ENCODE results near the gene SLC6A1.

Gene SLC6A1

DNA sequence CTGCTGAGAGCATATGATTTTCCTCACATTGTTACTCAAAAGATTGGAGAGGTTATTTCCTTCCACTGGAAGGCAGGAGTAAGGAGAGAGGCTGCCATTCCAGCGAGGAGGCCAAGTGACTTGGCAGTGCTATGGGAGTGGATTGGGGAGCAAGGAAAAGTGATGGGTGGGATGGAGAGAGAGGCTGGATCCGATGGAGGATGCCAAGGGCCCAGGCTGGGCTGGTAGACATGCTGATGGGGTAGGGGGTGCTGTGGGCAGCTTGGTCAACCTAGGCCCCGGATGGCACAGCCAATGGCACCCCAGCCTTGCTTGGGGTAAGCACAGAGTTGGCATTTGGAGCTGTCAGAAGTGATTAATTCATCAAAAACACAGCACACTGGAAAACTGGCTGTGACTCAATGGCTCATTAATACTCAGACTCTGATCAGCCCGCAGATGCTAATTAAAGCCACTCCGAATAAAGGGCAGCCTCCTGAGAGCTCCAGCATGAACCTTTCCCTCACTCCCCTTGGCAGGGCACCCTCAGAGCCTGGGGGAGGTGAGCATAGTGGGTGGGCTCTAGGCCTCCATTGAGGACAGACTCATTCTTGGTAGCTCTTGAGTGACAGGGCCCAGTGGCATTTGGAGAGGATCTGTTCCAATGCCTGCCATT lies 22.1 kb upstream of the SLC6A1 start:
- in situ Hi-C loops (cut with MboI; ENCODE audit: low sequenced_read_pairs), result no loop called here

DNA sequence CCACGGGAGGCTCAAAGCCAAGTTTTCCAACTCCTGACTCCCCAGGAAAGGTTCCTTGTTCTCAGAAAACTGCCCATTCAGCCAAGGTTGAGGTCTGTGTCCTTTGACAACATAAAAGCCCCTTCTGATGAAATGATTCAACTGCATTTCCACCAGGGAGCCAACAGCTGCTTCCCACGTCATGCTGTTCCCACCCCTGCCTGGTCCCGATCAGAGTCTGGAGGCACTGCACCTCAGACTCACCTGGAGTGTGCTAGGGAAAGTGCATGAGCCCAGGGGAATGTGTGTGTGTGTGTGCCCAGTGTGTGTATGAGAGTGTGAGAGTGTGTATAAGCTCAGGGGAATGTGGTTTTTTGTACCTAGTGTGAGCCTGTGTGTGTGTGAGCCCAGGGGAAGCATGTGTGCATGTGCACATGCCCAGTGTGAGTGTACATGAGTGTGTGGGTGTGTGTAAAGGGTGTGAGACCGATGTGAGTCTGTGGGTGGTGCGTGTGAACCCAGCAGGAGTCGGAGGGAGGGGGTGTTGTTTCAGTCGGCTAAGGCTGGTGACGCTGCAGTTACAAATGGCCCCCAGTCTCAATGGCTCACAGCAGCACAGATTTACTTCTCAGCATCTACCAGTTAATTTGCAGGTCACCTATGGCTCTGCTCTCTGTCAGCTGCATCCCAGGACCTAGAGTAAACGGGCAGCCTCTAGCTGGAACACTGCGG lies 20.3 kb upstream of the SLC6A1 start:
- in situ Hi-C loops (cut with MboI; ENCODE audit: low sequenced_read_pairs), result no loop called here

DNA sequence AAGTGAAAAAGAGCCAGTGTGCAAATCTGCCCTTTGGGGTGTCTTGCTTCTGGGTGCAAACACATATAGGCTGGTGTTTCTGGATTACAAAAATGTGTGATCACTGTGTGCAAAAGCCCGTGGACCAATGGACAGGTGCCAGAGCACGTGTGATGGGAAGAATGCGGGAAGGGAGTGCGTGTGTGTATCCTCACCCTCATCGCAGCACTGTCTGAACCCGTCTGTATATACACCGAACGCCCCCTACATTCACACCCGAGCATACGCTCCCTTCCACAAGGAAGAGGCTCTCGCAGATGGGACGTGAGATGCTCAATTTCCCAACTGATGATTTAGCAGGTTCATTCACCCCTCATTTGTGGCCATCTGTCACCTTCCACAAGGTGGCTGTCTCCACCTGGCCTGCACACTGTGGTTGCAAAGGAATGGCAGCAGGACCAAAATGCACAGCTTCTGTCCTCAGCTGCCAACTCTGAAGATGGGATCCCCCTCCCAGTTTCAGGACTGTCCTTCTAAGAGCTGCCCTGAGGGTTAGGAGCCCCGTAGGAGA lies 19.4 kb upstream of the SLC6A1 start:
- in situ Hi-C loops (cut with MboI; ENCODE audit: low sequenced_read_pairs), result no loop called here

DNA sequence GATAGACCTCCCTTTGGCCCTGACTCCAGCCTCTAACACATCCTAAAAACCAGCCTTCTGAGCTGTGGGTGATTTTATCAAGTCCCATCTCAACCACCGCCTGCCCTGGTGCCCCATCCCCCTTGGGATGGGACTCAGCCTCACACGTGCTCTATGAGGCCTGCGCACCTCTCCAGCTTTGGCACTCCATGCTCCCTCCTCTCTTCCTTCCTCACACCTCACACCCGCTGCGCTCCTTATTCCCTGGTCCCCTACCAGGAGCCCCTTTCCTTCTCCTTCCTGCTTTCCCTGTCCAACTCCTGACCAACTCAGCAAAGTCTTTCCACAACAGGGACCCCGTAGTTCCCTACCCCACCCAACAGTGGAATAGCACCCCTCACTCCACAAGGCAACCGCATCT lies 18.4 kb upstream of the SLC6A1 start:
- in situ Hi-C loops (cut with MboI; ENCODE audit: low sequenced_read_pairs), result no loop called here

DNA sequence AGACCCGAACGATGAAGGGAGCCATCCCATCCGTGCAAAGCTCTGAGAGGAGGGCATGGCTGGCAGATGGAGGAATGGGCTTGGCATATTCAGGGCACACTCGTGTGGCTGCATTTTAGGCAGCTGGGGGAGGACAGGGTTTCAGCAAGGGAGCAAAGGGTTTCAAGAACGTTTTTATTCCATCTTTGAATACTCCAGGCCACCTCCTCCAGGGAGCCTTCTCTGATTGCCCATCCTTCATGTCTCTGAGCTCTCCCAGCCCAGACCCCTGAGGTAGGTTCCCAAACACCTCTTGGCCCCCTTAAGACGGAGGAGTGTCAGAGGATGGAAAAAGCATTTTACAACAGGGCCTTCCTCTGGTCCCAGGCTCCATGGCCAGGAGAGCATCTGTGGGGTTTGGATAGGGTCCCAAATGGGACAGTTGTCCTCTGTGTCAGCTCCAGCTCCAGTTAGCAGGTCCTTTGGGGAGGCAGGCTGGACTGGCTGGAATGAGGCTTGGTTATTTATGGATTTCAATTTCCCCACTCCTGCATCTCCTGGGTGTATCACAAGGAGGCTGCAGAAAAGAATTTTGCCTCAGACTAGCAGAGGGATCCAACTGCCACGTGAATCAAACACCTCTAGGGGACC lies 17.7 kb upstream of the SLC6A1 start:
- in situ Hi-C loops (cut with MboI; ENCODE audit: low sequenced_read_pairs), result no loop called here

DNA sequence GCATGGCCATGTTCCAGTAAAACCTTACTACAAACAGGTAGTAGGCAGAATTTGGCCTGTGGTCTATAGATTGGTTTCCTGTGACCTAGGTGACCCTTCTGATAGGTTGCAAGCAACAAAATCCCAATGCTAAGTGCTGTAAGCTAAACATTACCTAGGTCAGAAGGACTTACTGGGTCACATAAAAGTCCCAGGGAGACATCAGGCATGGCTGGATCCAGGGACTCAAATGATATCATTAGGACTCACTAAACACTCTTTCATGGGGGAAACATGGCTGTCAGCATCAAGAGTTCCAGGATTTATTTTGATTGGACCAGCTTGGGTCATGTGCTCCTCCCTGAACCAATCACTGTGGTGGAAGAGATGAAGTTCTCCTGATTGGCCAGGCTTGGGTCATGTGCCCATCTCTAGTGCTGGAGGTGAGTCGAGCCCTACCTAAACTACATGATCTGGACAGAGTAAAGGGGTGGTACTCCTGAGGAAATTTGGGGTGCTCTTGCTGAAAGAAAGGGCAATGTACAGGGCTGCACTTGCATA lies 16.8 kb upstream of the SLC6A1 start:
- in situ Hi-C loops (cut with MboI; ENCODE audit: low sequenced_read_pairs), result no loop called here

DNA sequence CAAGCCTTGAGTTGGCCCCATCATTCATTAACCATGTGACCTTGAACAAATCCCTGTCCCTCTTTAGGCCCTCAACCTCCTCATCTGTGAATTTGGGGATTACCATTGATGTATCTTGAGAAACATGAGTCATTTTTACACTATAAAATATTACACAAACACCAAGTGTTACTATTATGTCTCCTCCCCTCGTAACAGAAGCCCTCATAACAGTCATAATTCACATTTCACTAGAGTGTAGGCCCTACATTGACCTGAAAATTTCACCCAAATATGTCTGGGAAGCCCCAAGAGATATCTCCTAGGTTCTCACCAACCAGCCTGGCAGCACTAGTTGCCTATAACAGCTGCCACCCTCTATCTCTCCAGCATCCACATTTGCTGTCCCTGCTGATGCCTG lies 15.8 kb upstream of the SLC6A1 start:
- in situ Hi-C loops (cut with MboI; ENCODE audit: low sequenced_read_pairs), result no loop called here

DNA sequence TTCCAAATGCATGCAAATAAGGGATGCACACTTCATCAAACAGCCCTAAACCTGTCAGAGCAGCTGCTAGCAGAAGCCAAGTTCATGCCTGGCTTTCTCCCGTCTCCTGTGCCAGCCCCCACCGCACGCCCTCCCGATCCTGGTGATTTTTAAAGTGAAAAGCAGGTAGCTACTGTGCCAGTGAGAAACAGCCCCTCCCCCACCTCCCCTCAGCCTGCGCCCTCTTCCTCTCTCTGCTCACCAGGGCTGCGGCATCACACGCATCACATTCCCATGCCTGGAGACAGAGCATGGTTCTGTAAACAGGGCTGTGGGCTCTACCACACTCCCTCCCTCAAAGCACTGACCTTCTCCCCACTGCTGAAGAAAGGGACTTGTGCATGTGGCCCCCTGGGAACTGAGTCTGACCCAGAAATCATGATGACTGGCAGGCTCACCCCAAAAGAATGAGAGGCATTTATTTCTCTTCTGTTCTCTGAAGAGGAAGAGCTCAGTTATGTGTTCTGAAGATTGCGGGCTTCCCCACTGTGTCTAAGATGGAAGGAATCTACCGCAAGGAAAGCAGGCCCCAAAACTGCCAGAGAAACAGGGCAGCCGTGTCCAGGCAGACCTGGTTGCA lies 14.5 kb upstream of the SLC6A1 start:
- in situ Hi-C loops (cut with MboI; ENCODE audit: low sequenced_read_pairs), result no loop called here

DNA sequence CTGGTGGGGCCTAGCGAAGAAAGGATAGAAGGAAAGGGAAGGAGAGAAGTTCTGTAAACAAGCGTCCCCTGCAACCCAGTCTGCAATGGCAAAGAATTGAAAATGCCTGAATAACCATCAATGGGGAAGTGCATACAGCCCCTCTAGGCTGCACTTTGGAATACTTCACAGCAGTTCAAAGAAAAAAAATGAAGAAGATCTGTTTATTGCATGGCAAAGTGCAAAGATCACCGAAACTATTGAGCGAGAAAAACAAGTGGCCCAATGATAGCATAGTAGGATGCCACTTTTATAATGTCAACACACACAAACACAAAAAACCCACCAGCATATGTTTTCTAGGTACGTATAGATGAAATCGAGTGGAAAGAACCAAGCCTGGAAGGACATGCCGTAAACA lies 13.6 kb upstream of the SLC6A1 start:
- in situ Hi-C loops (cut with MboI; ENCODE audit: low sequenced_read_pairs), result no loop called here

DNA sequence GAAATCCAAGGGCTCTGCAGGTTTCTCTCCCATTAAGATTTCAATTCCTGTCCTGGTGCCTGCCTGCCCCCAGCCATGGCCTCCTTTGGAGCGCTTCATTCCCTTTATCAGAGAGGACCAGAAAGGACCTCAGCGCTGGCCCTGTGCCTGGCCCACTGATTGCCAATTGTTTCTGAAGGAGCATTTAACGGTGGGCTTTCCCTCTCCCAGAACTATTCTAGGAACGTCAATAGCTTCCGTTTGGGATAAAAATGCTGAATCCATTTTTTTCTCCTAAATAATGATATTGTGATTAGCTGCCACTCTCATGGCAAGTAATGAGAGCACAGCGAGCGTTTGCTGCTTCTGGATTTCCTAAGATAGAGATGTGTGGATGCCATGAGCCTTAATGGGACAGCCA lies 12.2 kb upstream of the SLC6A1 start:
- in situ Hi-C loops (cut with MboI; ENCODE audit: low sequenced_read_pairs), result no loop called here

DNA sequence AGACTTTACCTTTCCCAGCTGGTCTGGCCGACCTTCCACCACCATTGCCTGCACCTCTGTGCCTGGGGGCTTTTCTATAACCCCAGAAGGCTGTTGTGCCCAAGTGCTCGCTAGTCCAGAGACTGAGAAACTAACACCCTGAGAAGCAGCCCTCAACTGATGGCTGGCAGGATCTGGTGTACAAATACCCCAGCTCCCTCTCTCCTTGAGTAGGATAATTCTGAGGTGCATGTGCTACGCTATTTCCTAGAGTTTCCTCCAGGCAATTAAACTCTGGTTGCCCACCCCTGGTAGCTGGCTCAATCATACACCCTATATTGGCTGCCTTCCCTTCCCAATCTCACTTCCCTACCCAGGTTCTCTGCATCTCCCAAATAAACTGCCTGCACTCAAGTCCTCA lies 11.5 kb upstream of the SLC6A1 start:
- in situ Hi-C loops (cut with MboI; ENCODE audit: low sequenced_read_pairs), result no loop called here

DNA sequence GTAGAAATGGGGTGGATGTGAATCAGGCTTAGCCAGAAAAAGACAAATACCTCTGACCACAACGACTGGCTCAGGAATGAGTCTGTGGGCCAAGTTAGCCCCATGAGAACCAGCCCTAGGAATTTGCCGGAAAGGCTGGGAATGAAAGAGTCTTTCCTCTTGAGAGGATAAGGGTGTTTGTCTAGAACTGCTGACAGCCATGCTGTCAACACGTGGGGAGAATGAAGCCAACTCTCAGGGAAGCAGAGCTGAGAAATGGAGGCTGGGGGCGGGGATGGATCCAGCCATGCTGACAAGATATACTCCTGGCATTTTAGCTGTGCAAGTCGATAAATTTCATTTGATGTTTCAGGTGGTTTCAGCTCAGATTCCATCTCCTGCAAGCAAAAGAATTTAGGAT lies 10.6 kb upstream of the SLC6A1 start:
- in situ Hi-C loops (cut with MboI; ENCODE audit: low sequenced_read_pairs), result no loop called here

DNA sequence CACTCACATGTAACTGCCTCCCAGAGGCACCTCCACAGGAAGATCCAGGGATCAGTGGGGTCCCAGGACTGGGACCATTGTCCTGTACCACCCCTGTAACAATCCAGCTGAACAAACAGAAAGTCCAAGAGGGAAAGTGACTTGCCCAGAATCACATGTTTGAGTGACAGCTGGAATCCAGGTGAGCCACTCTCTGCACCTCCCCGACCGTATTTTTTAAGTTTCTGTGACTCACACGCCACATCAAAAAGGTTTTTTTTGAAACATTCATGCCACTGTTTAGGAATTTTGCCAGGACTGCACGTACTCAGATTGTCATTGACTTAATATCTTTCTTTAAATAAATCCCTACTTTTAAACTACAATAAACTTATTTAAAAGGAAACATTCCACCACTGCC lies 9.8 kb upstream of the SLC6A1 start:
- in situ Hi-C loops (cut with MboI; ENCODE audit: low sequenced_read_pairs), result no loop called here

DNA sequence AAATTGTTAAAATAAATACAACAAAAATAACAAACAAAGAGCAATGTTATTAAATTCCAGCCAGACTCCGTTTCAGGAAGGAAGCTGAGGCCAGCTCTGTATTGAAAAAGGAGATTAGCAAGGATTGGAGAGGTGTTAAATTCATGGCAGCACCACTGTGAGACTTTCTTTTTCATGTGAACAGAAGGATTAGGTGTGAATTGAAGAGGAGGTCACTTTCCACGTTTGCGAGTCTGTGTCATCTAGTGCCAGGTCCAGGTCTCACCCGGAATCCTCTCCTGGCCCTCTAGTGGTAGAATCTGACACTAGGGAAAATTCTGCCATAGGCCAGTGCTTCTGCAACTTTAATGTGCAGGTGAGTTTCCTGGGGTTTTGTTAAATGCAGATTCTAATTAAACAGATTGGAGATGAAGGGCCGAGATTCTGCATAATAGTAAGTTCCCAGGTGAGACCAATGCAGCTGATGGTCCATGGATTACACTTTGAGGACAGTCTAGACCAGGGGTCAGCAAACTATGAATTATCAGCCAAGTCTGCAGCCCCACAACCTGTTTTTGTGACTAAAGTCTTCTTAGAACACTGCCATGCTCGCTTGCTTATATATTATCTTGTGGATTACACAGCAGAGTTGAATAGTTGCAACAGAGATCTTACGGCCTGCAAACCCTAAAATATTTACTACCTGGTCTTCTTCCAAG lies 9.2 kb upstream of the SLC6A1 start:
- in situ Hi-C loops (cut with MboI; ENCODE audit: low sequenced_read_pairs), result no loop called here

DNA sequence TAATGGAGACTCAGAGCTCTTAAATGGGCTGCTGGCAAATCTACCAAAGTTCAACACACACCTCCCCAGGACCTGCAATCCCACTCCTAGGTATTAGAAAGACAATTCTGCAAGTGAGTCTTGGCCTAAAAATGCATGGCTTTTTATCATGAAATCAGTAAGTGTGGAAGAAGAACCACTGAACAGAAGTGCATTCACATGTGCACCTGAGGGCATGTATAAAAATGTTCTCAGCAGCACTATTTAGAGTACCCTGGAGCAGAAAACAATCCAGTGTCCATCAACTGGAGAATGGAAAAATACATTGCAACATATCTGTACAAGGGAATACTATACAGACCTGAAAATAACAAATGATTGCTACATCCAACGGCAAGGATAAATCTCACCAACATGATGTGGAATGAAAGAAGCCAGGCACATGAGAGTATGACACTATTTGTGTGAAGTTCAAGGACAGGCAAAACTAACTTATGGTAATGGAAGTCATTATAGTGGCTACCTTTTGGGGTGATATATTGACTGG lies 8.1 kb upstream of the SLC6A1 start:
- in situ Hi-C loops (cut with MboI; ENCODE audit: low sequenced_read_pairs), result no loop called here

DNA sequence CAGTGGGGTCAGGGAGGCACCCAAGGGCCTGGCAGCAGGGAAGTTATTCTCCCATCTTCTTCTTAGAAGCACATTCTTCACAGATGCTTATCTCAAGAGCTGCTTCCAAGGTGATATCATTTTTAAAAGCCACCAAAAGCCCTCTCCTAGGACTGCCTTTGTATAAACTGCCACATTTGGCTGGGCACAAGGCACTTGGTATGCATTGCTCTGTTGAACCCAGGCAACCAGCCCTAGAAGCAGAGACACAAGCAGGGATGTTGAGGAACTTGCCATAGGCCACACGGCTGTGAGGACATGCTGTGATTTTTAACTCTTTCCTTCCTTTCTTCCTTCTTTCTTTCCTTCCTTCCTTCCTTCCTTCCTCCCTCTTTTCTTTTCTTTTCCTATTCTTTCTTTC lies 7.4 kb upstream of the SLC6A1 start:
- in situ Hi-C loops (cut with MboI; ENCODE audit: low sequenced_read_pairs), result no loop called here

DNA sequence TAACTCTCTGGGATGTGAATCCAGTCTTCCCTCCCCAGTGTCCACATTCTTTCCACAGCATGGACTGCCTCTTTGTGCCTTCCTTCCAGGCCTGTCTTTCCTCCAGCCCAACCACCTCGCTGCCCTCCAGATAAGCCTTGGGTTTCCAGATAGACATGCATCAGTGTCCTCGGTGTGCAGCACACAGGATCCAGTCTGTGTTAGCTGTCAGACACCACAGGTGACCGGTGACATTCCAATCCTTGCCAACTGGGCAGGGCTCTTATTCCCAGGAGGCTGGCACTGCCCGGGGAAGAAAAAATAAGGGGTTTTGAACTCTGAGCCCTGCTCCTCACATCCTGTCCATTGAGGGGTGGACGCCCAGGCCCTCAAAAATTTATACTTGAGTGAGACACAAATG lies 6.0 kb upstream of the SLC6A1 start:
- in situ Hi-C loops (cut with MboI; ENCODE audit: low sequenced_read_pairs), result no loop called here

DNA sequence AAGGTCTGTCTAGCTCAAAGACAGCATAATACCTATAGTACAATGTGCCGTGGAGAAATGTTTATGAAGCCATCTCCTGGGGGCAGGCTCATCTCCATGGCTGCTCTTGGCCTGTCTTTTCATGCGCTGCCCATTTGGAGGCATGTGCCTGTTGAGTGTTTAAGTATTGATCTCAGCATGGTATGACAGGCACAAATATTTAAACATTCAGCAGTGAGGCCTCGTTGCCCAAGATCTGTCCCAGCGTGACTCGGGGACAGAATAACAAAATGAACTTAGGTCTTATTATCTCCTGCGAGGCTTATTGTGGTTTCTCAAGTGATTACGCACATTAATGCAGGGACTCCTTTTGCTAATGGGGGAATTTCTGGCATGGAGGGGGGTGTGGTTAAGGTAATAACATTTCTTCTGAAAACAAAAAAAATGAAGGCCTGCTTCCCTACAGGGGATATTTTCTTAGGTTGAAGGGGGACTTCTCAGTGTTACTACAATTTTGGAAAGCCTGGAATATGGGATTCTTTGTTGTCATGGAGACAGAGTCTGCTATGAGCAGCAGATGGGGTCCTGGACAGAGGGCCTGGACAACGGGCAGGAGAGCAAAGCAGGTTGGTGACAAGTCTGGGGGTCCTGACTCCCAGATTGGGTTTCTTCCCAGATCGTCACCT lies 4.4 kb upstream of the SLC6A1 start:
- in situ Hi-C loops (cut with MboI; ENCODE audit: low sequenced_read_pairs), result no loop called here

DNA sequence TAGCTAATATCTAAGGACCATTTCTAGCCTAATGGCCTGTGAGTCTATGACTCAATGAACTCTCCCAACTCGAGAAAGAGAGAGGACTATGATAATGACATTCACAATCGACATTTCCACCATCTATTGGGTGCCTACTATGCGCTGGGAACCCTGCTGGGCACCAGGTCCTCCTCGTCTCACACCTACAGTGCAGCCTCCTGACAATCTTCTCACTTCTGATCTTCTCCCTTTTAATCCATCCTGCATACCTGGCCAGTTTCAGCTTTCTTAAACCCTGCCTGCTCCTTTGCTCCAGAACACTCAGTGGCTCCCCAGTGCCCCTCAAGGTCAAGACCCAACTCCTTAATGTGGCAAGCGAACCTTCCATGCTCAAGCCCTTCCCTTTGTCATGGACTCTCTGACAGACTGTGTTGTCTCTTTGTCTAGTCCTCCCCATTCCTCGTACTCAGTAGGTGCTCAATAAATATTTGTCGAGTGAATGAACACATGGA lies 3.5 kb upstream of the SLC6A1 start:
- in situ Hi-C loops (cut with MboI; ENCODE audit: low sequenced_read_pairs), result no loop called here
